Stimulated activated CD4-positive, alpha-beta T cell treated with anti-CD3 and anti-CD28 coated beads, Interleukin-15, amount 100 ng/mL, for 24 hours (primary cell): ENCODE results near the gene ARIH1.

Source experiments
- DNase-seq: peaks from one replicate; pipeline ENCODE4 v3.0.0-alpha.2; 2020

The ARIH1 gene

DNA sequence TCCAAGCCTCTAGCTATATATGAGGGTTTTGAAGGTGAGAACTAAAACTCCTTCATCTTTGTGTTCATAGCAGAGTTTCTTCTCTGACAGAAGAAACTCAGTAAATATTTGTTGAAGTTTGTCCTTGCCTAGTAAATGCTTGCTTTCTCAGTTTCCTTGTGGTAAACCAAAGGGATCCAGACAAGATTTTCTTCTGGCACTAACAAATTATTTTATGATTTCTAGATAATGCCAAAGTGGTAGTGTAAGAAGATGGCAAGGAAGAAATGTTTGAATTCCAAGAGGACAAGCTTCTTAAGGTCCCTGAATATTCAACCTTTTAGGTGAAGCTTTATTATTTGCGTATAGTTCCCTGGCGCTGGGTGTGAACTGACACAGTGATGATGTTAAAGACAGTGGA, 14.4 kb downstream of the ARIH1 start:
- no peak for DNase-seq

DNA sequence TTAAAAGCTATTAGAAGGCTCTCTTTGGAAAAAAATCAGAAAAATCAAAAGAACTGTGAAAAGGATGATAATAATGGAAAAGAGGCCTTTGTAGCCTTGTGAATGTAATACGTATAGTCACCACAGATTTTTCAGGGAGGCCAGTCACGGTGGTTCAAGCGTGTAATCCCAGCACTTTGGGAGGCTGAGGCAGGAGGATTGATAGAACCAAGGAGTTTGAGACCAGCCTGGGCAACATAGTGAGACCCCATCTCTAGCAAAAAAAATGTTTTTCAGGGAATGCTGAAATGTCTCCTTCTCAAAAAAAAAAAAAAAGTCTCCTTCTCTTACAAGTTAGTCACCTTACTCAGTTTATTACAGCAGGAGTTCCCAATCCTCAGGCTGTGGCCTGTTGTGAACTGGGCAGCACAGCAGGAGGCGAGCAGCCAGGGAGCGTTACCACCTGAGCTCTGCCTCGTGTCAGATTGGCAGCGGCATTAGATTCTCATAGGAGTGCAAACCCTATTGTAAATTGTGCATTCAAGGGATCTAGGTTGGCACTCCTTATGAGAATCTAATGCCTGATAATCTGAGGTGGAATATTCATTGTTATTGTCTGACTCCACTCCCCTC, 15.9 kb downstream of the ARIH1 start:
- no peak for DNase-seq

GRCh38 chr15:72491768-72492167, 17.6 kb downstream of the ARIH1 start:
- DNase-seq = no peak

DNA sequence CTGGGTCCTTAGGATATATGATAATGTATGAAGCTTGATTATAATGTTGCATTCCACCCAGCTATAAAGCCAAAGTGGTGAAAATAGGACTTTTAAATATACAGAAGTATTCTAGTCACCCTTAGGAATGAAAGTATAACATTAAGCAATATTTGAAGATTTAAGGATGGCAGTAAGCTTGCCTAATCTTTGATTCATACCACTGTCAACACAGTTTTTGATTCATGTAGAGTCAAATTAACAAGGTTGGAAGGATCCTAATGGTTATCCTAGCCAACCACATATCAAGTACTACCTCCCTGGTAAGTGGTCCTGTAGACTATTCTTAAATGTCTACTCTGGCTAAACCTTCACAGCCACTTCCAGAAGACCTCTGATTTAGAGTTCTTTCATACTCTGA, 18.6 kb downstream of the ARIH1 start:
- no peak for DNase-seq

DNA sequence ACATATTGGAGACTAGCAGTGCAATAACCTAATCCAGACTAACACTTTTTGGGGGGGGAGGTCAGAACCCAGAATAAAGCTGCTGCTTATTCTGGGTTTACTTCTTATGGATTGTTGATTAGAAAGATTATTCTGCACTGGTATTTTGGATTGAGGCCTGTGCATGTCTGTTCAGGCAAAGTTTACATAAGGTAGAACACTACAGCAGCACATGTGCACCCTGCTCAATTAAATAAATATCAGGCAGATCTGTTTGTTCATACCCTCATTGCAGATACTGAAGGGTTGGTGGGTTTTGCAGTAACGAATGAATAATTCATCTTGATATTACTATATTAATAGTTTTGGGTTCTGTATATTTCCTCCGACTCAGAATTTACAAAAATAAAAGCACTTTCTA, 19.1 kb downstream of the ARIH1 start:
- DNase-seq = no peak

DNA sequence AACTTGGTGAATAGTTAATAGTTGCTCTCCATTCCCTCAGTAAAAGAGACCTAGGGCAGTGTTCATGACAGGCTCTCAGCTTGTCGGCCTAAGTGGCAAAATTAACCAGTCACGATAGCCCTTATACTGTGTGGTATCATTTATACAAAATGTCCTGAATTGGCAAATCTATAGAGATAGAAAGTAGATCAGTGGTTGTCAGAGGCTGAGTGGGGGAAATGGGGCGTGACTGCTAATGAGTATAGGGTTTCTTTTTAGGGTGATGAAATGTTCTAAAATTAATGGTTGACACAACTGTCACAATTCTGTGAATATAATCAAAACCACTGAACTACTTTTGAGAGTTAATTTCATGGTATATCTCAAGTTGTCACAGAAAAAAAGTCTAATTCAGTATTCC, 20.9 kb downstream of the ARIH1 start:
- DNase-seq = no peak

GRCh38 chr15:72496783-72497182, 22.7 kb downstream of the ARIH1 start:
- DNase-seq = no peak

DNA sequence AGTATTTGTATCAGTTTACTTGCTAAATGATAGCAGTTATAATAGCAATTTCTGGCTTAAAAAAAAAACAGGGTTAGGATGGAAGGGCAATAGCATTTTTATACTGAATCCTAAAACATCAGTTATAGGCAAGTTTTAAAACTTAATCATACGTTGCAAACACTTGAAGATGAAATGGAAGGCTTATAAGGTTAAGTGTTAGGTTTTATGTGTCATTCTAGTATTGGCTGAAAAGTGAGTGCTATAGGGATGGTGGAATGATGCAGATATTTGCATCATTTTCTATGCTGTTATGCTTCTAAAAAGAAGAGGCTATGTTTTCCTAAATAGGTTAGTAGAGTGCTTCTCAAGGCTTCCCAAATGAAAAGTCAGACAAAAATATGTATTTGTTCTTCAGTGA, 23.3 kb downstream of the ARIH1 start:
- no peak for DNase-seq

DNA sequence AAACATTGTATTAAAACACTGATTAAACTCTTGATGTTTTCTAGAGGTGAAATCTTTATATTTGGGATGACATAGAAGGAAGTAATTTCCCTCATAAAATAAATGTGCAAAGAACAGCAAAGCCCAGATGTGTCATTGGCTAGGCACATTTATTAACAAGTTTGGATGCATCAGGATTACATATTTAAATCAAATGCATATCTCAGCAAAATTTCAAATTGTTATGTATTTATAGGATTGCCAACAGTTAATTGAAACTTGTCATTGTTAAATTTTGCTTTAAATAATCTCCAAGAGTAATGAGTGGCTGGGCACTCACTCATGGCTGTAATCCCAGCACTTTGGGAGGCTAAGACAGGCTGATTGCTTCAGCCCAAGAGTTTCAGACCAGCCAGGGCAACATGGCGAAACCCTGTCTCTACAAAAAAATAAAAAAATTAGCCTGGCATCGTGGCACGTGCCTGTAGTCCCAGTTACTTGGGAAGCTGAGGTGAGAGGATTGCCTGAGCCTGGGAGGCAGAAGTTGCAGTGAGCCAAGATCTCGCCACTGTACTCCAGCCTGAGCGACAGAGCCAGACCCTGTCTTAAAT, 28.2 kb downstream of the ARIH1 start:
- DNase-seq = no peak

GRCh38 chr15:72503147-72503546, 29.0 kb downstream of the ARIH1 start:
- DNase-seq = no peak

- no peak for DNase-seq
Measured at GRCh38 chr15:72507402-72508092, 33.4 kb downstream of the ARIH1 start.

DNA sequence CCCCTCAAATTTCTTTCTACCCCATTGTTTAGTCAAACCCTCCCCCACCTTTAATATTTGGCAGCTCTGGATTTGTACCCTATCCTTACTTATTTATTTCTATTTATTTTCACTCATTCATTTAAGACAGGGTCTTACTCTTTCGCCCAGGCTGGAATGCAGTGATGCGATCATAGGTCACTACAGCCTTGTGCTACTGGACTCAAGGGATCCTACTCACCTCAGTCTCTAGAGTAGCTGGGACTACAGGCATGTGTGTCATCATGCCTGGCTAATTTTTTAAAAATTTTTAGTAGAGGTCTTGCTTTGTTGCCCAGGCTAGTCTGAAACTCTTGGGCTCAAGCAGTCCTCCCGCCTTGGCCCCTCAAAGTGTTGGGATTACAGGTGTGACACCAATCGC, 35.4 kb downstream of the ARIH1 start:
- DNase-seq = no peak

DNA sequence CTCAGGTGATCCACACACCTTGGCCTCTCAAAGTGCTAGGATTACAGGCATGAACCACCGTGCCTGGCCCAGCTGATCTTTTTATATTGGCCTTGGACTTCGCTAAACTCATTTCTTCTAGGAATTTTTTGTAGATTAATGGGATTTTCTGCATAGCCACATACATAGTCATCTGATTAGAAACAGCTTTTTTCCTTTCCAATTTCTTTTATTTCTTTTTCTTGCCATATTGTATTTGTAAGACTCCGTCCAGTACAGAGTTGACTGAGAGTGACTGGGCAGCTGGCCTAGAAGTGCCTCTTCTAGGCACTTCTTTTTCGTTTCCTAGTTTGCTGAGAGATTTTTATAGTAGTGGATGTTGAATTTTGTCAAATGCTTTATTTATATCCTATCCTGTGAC, 37.4 kb downstream of the ARIH1 start:
- no peak for DNase-seq

GRCh38 chr15:72515591-72516389, 41.7 kb downstream of the ARIH1 start:
- DNase-seq = no peak

DNA sequence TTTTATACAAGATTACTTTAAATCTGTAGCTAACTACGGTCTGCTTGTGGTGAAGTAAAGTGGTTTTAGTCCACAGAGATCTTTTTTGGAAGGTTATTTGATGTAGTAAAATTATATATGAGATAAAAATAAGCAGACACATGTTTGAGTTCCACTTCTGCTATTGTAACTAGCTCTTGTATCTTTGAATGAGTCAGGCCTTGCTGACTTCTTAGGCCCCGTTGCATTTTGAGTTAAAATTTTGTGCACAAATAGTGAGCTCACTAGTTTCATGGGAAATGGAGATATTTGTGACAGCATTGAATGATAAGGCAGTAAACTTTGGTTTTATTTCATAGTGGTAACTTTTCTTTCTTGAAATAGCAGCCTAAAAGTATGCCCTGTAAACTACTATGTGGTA, 42.6 kb downstream of the ARIH1 start:
- DNase-seq = no peak

DNA sequence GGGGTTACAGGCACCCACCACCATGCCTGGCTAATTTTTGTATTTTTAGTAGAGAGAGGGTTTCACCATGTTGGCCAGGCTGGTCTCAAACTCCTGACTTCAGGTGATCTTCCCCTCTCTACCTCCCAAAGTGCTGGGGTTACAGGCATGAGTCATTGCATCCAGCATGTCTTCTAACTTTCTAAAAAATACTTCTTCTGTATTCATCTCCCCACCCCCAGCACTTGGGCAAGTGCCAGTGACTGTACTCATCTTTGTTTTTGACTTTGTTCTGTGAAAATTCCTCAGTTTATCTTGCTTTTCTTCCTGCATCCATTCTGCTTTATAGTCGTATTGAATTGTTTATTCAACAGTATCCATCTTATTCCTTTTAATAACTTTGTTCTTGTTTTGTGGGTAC, 47.6 kb downstream of the ARIH1 start:
- peak; percentile 6 for DNase-seq

GRCh38 chr15:72532991-72533601, 59.0 kb downstream of the ARIH1 start:
- DNase-seq = peak; percentile 12

GRCh38 chr15:72534523-72534922, 60.4 kb downstream of the ARIH1 start:
- peak; percentile 32 for DNase-seq

DNA sequence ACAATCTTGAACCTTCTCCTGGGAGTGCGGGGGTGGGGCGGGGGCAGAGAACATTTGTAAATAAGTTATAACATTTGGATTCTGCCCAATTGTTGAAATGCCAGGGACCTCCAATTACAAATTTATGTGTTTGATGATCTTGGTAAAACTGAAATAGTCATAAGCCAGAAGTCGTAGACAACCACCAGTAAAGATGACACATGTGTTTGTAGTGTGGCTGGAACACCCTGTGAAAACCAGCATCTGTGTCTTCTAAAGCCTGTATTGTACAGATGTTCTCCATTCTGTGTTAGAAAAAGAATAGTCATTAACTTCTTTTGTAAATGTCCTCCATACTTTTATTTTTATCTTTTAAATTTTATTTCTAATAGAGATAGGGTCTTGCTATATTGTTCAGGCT, 61.8 kb downstream of the ARIH1 start:
- no peak for DNase-seq

GRCh38 chr15:72536506-72536905, 62.4 kb downstream of the ARIH1 start:
- no peak for DNase-seq

DNA sequence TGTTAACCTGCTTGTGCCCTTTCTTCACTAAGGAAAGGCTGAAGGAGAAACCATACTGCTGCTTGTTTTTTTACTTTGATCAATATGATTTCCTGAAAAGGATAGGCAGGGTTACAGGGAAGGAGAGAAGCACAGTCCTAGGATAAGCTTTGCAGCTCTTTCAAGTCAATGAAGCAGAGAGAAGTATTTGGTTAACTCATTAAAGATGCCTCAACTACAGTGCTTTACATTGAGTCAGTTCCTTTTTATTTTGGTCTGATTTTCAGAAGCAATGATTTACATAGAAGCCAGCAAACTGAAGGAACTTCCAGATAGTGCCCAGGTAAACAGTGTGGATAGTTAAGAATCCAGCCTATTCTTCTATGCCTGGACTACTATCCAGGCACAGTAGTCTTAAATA, 64.8 kb downstream of the ARIH1 start:
- DNase-seq = no peak

DNA sequence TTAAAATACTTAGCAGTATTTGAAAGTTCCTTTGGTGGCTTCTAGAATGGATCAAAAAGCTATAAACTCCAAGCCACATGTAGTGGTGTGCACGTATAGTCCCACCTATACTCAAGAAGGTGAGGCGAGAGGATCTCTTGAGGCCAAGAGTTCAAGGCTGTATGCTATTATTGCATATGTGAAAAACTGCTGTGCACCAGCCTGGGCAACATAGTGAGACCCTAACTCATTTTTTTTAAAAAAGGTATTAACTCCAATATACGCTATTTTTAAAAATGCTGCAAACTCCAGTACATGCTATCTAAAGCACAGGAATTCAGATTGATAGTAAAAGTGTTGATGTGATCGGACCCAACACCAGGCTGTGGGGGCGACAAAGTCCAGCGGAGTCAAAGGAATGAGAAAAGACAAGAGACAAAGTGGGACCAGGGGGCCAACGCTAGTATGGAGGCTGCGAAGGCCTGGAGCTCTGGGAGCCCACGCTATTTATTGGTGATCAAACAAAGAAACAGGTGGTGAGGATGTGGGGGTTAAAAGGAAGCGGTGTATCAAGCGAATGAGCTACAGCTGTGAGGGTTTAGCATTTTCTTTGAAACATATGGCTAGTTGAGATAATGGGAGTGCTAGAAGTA, 66.6 kb downstream of the ARIH1 start:
- DNase-seq = no peak

GRCh38 chr15:72541674-72542073, 67.5 kb downstream of the ARIH1 start:
- no peak for DNase-seq
